ENCODE data around the gene IMMP2L.

- TF ChIP-seq POLR2AphosphoS5 (IDR thresholded peaks at IDR 0.05; ENCODE audit: low read depth, low read length), result no peak
- TF ChIP-seq TAF1 (IDR thresholded peaks at IDR 0.05; ENCODE audit: borderline replicate concordance, insufficient read depth, low read length), result no peak
- TF ChIP-seq REST (IDR thresholded peaks at IDR 0.05; ENCODE audit: insufficient read depth in 1 of 2, low read depth in 2 of 2, low read length in 2 of 2), result no peak
- no peak for TF ChIP-seq SIN3A (IDR thresholded peaks at IDR 0.05; ENCODE audit: borderline replicate concordance, insufficient read depth, low read length)
- TF ChIP-seq FOXP2 (optimal IDR thresholded peaks at IDR 0.05; ENCODE audit: borderline replicate concordance, extremely low read depth, extremely low read length, insufficient read depth), result no peak
Measured at GRCh38 chr7:110797656-110798055, 764.6 kb downstream of the IMMP2L start.
